GM12892 (cell line): ENCODE results near the gene TMEM237.

Experiments
- POLR2AphosphoS5 ChIP-seq: IDR thresholded peaks from 2 replicates; pipeline ENCODE4 v1.6.1; 2011; ENCODE audit warnings: low read depth, low read length, control low read depth
- TAF1 ChIP-seq: IDR thresholded peaks from 2 replicates; pipeline ENCODE4 v1.6.1; 2011; ENCODE audit warnings: low read depth, mild to moderate bottlenecking, control low read depth, low read length, borderline replicate concordance

- no peak for TF ChIP-seq TAF1
- no peak for TF ChIP-seq POLR2AphosphoS5
These were observed 12.8 kb upstream of the TMEM237 start for GRCh38 chr2:201656102-201656501.
